HEK293 (cell line): ENCODE results near the gene PHLDB2.

Source experiments
- CTCF ChIA-PET: fragments of 350-600 bp; formaldehyde crosslinking; extraction: SDS; loops from one replicate; lab custom pipeline; 2021; ENCODE audit warnings: antibody characterized with exemption; lab: Yijun Ruan, JAX
- POLR2A ChIA-PET: fragments of 300-600 bp; formaldehyde crosslinking; extraction: SDS; loops from one replicate; lab custom pipeline; 2020; ENCODE audit warnings: antibody characterized with exemption, inconsistent platforms; lab: Yijun Ruan, JAX
- H3K27ac ChIP-seq: fragments of 200-500 bp; sonication (Bioruptor generic); 2 replicates; pipeline ENCODE4 v1.5.1; 2014; ENCODE audit warnings: low read depth, low read length, control low read depth, inconsistent platforms; ENCODE audit errors: extremely low read depth
- H3K36me3 ChIP-seq, 2 experiments: fragments of 200-500 bp in 1 of 2; sonication (Bioruptor generic) in 1 of 2; 1 replicate in 1 of 2; 2 replicates in 1 of 2; pipeline ENCODE4 v1.5.1; 2014 to 2017; ENCODE audit warnings: inconsistent platforms in 2 of 2, low read length in 2 of 2; ENCODE audit not compliant: control insufficient read depth in 2 of 2, insufficient read depth in 1 of 2
- H3K4me1 ChIP-seq: fragments of 200-500 bp; sonication (Bioruptor generic); 2 replicates; pipeline ENCODE4 v1.5.1; 2014; ENCODE audit warnings: mild to moderate bottlenecking, low read length, inconsistent platforms; ENCODE audit not compliant: control insufficient read depth, insufficient read depth
- H3K4me3 ChIP-seq: 2 replicates; pipeline ENCODE4 v1.5.1; 2011; ENCODE audit warnings: low read depth, mild to moderate bottlenecking, control low read depth, low read length, moderate library complexity
- H3K9me3 ChIP-seq: fragments of 200-500 bp; sonication (Bioruptor generic); 2 replicates; pipeline ENCODE4 v1.5.1; 2014; ENCODE audit warnings: low read depth, low read length, inconsistent platforms; ENCODE audit not compliant: control insufficient read depth, insufficient read depth
- BCL11A ChIP-seq: fragments of 450-650 bp; formaldehyde crosslinking; IDR thresholded peaks from 2 replicates; pipeline ENCODE4 v1.5.1; 2016; ENCODE audit warnings: low read depth, missing biosample characterization, missing genetic modification characterization
- ELK4 ChIP-seq: IDR thresholded peaks from 2 replicates; pipeline ENCODE4 v1.6.1; 2011; ENCODE audit warnings: mild to moderate bottlenecking, low read depth, low read length, borderline replicate concordance
- GLIS1 ChIP-seq: fragments of 450-650 bp; formaldehyde crosslinking; IDR thresholded peaks from 2 replicates; pipeline ENCODE4 v1.5.1; 2016; ENCODE audit warnings: missing biosample characterization, missing genetic modification characterization
- PATZ1 ChIP-seq: fragments of 450-650 bp; formaldehyde crosslinking; IDR thresholded peaks from 2 replicates; pipeline ENCODE4 v1.5.1; 2016; ENCODE audit warnings: missing biosample characterization, missing genetic modification characterization
- REST ChIP-seq: fragments of 450-650 bp; formaldehyde crosslinking; IDR thresholded peaks from 2 replicates; pipeline ENCODE4 v1.5.1; 2016; ENCODE audit warnings: missing biosample characterization, missing genetic modification characterization
- SETDB1 ChIP-seq: IDR thresholded peaks from one replicate; pipeline ENCODE4 v1.6.1; 2017; ENCODE audit warnings: mild to moderate bottlenecking, low read length, moderate library complexity, mixed read lengths; ENCODE audit not compliant: insufficient read length
- TRIM28 ChIP-seq: IDR thresholded peaks from 2 replicates; pipeline ENCODE4 v1.6.1; 2011; ENCODE audit warnings: low read length, control low read depth, borderline replicate concordance
- ZFP37 ChIP-seq: fragments of 450-650 bp; formaldehyde crosslinking; IDR thresholded peaks from 2 replicates; pipeline ENCODE4 v1.5.1; 2016; ENCODE audit warnings: missing biosample characterization, missing genetic modification characterization
- ZNF10 ChIP-seq: fragments of 450-650 bp; formaldehyde crosslinking; IDR thresholded peaks from 2 replicates; pipeline ENCODE4 v1.5.1; 2017; ENCODE audit warnings: missing biosample characterization, missing genetic modification characterization
- ZNF140 ChIP-seq: fragments of 450-650 bp; formaldehyde crosslinking; IDR thresholded peaks from 2 replicates; pipeline ENCODE4 v1.5.1; 2016; ENCODE audit warnings: missing biosample characterization, missing genetic modification characterization
- ZNF211 ChIP-seq: fragments of 450-650 bp; formaldehyde crosslinking; IDR thresholded peaks from 2 replicates; pipeline ENCODE4 v1.5.1; 2016; ENCODE audit warnings: low read depth, missing biosample characterization, missing genetic modification characterization
- ZNF214 ChIP-seq: fragments of 450-650 bp; formaldehyde crosslinking; IDR thresholded peaks from 2 replicates; pipeline ENCODE4 v1.5.1; 2017; ENCODE audit warnings: missing biosample characterization, mild to moderate bottlenecking, missing genetic modification characterization, borderline replicate concordance
- ZNF280D ChIP-seq: fragments of 450-650 bp; formaldehyde crosslinking; IDR thresholded peaks from 2 replicates; pipeline ENCODE4 v1.5.1; 2016; ENCODE audit warnings: missing biosample characterization, missing genetic modification characterization
- ZNF292 ChIP-seq: fragments of 450-650 bp; formaldehyde crosslinking; IDR thresholded peaks from 2 replicates; pipeline ENCODE4 v1.5.1; 2016; ENCODE audit warnings: low read depth, missing biosample characterization, missing genetic modification characterization, borderline replicate concordance
- ZNF335 ChIP-seq: fragments of 450-650 bp; formaldehyde crosslinking; conservative IDR thresholded peaks from 2 replicates; pipeline ENCODE4 v1.5.1; 2016; ENCODE audit warnings: missing biosample characterization, missing genetic modification characterization
- ZNF366 ChIP-seq: fragments of 450-650 bp; formaldehyde crosslinking; conservative IDR thresholded peaks from 2 replicates; pipeline ENCODE4 v1.5.1; 2016; ENCODE audit warnings: missing biosample characterization, missing genetic modification characterization
- ZNF404 ChIP-seq: fragments of 450-650 bp; formaldehyde crosslinking; IDR thresholded peaks from 2 replicates; pipeline ENCODE4 v1.5.1; 2017; ENCODE audit warnings: missing biosample characterization, missing genetic modification characterization
- ZNF548 ChIP-seq: fragments of 450-650 bp; formaldehyde crosslinking; IDR thresholded peaks from 2 replicates; pipeline ENCODE4 v1.5.1; 2016; ENCODE audit warnings: missing biosample characterization, missing genetic modification characterization
- ZNF571 ChIP-seq: fragments of 450-650 bp; formaldehyde crosslinking; IDR thresholded peaks from 2 replicates; pipeline ENCODE4 v1.5.0; 2017; ENCODE audit warnings: missing biosample characterization, missing genetic modification characterization
- ZNF670 ChIP-seq: fragments of 450-650 bp; formaldehyde crosslinking; IDR thresholded peaks from 2 replicates; pipeline ENCODE4 v1.5.1; 2016; ENCODE audit warnings: missing biosample characterization, missing genetic modification characterization, low read depth
- ZNF785 ChIP-seq: fragments of 450-650 bp; formaldehyde crosslinking; IDR thresholded peaks from 2 replicates; pipeline ENCODE4 v1.5.1; 2016; ENCODE audit warnings: missing biosample characterization, missing genetic modification characterization
- ZSCAN23 ChIP-seq: fragments of 450-650 bp; formaldehyde crosslinking; IDR thresholded peaks from 2 replicates; pipeline ENCODE4 v1.5.1; 2016; ENCODE audit warnings: missing biosample characterization, missing genetic modification characterization

Gene PHLDB2

GRCh38 chr3:111939873-111940272 is 80.8 kb downstream of the PHLDB2 start (continued):
- TF ChIP-seq ZNF670 (tag by site-specific recombination) (no peak), TRIM28 (no peak)

- H3K36me3 ChIP-seq, result peaks cover 0 to 12% of the 10 kb centered on the region in 2 experiments; a peak in 1 of 3 replicates
- ChIA-PET POLR2A (no interaction called here), CTCF (no interaction called here)
- H3K9me3 ChIP-seq, result no peaks in the 10 kb centered on the region
- no peak overlapping the region for H3K4me3 ChIP-seq
- H3K4me1 ChIP-seq, result no peaks in the 10 kb centered on the region
- H3K27ac ChIP-seq, result no peak overlapping the region
- no peak for TF ChIP-seq ZNF785
- no peak for TF ChIP-seq ZNF548
- no peak for TF ChIP-seq ZNF10 (tag by site-specific recombination)
- TF ChIP-seq ZNF366, result no peak
- TF ChIP-seq ZNF292, result no peak
- TF ChIP-seq BCL11A, result no peak
- no peak for TF ChIP-seq ELK4
- no peak for TF ChIP-seq ZNF214 (tag by site-specific recombination)
- TF ChIP-seq ZNF140 (tag by site-specific recombination), result no peak
- TF ChIP-seq GLIS1 (tag by site-specific recombination), result no peak
- no peak for TF ChIP-seq ZNF335
- TF ChIP-seq PATZ1, result no peak
- no peak for TF ChIP-seq ZNF404 (tag by site-specific recombination)
- TF ChIP-seq ZSCAN23, result no peak
- no peak for TF ChIP-seq ZFP37 (tag by site-specific recombination)
- TF ChIP-seq ZNF211 (tag by site-specific recombination), result no peak
- no peak for TF ChIP-seq REST
- TF ChIP-seq ZNF280D, result no peak
- TF ChIP-seq ZNF571 (tag by site-specific recombination), result no peak
- TF ChIP-seq SETDB1, result no peak
Observed at GRCh38 chr3:111943533-111943932, 84.5 kb downstream of the PHLDB2 start.
